Astrocyte (in vitro differentiated cells and primary cell): ENCODE measurements around the gene AOAH. TPM values are rescaled to one million over a fixed set of nuclear protein-coding genes. Genes with fewer than 3 reads are reported as not detected.

Experiments used
- DNase-seq: peaks from one replicate; pipeline ENCODE4 v3.0.0-alpha.2; 2010; ENCODE audit warnings: low read depth
- FAIRE-seq: peaks from 2 replicates; lab custom pipeline; 2011; peaks lifted over from hg19 to GRCh38; lab: Jason Lieb, UNC
- H2AFZ ChIP-seq: 2 replicates; pipeline ENCODE4 v1.6.0; 2012; ENCODE audit warnings: low read depth, low read length, inconsistent platforms
- H3K27ac ChIP-seq: 2 replicates; pipeline ENCODE4 v1.5.1; 2011; ENCODE audit warnings: low read depth, low read length, inconsistent platforms
- H3K27me3 ChIP-seq: 2 replicates; pipeline ENCODE4 v1.6.0; 2011; ENCODE audit warnings: low read length, inconsistent platforms; ENCODE audit not compliant: insufficient read depth
- H3K36me3 ChIP-seq: 2 replicates; pipeline ENCODE4 v1.5.1; 2011; ENCODE audit warnings: low read length, inconsistent platforms; ENCODE audit not compliant: insufficient read depth
- H3K4me1 ChIP-seq: 2 replicates; pipeline ENCODE4 v1.5.1; 2011; ENCODE audit warnings: low read length, inconsistent platforms; ENCODE audit not compliant: insufficient read depth
- H3K4me2 ChIP-seq: 2 replicates; pipeline ENCODE4 v1.6.0; 2012; ENCODE audit warnings: low read length, inconsistent platforms
- H3K4me3 ChIP-seq: 2 replicates; pipeline ENCODE4 v1.5.1; 2011; ENCODE audit warnings: low read depth, mild to moderate bottlenecking, low read length, inconsistent platforms; ENCODE audit not compliant: insufficient read depth
- H3K79me2 ChIP-seq: 2 replicates; pipeline ENCODE4 v1.6.0; 2012; ENCODE audit warnings: mild to moderate bottlenecking, low read length, inconsistent platforms; ENCODE audit not compliant: insufficient read depth
- H3K9ac ChIP-seq: 2 replicates; pipeline ENCODE4 v1.6.0; 2012; ENCODE audit warnings: mild to moderate bottlenecking, low read length, inconsistent platforms
- H3K9me3 ChIP-seq: 2 replicates; pipeline ENCODE4 v1.5.1; 2012; ENCODE audit warnings: low read depth, mild to moderate bottlenecking, low read length, inconsistent platforms; ENCODE audit not compliant: insufficient read depth
- H4K20me1 ChIP-seq: 2 replicates; pipeline ENCODE4 v1.6.0; 2012; ENCODE audit warnings: low read length, inconsistent platforms; ENCODE audit not compliant: insufficient read depth
- H3K27ac Mint-ChIP-seq: one replicate; pipeline ENCODE4 v1.8.0; 2021; ENCODE audit warnings: mild to moderate bottlenecking, mixed read lengths; ENCODE audit not compliant: unreplicated experiment
- H3K27me3 Mint-ChIP-seq: one replicate; pipeline ENCODE4 v1.8.0; 2021; ENCODE audit warnings: low read depth, mixed read lengths; ENCODE audit not compliant: unreplicated experiment
- H3K36me3 Mint-ChIP-seq: one replicate; pipeline ENCODE4 v1.8.0; 2021; ENCODE audit warnings: low read depth, mixed read lengths; ENCODE audit not compliant: unreplicated experiment
- H3K4me1 Mint-ChIP-seq: one replicate; pipeline ENCODE4 v1.8.0; 2021; ENCODE audit warnings: low read depth, mixed read lengths; ENCODE audit not compliant: unreplicated experiment
- H3K4me3 Mint-ChIP-seq: one replicate; pipeline ENCODE4 v1.8.0; 2021; ENCODE audit warnings: mild to moderate bottlenecking, moderate library complexity, mixed read lengths; ENCODE audit not compliant: unreplicated experiment
- H3K9me3 Mint-ChIP-seq: one replicate; pipeline ENCODE4 v1.8.0; 2021; ENCODE audit warnings: mild to moderate bottlenecking, mixed read lengths; ENCODE audit not compliant: unreplicated experiment
- EZH2 ChIP-seq: IDR thresholded peaks from 2 replicates; pipeline ENCODE4 v1.6.1; 2012; ENCODE audit warnings: mild to moderate bottlenecking, low read length, inconsistent platforms; ENCODE audit not compliant: insufficient read depth
- total RNA-seq: library from RNA; stranded (reverse); gene quantifications from 2 replicates; pipeline ENCODE4 v1.2.1, GENCODE V29; 2021
- TF ChIP-seq, protein P1 (sequence below): IDR thresholded peaks from 2 replicates; pipeline ENCODE4 v1.5.1; 2011; ENCODE audit warnings: low read depth, mild to moderate bottlenecking, inconsistent platforms, low read length, moderate library complexity; ENCODE audit not compliant: insufficient read depth

The AOAH gene
- total RNA-seq, 1 donor from 2014 or later: not detected

DNA sequence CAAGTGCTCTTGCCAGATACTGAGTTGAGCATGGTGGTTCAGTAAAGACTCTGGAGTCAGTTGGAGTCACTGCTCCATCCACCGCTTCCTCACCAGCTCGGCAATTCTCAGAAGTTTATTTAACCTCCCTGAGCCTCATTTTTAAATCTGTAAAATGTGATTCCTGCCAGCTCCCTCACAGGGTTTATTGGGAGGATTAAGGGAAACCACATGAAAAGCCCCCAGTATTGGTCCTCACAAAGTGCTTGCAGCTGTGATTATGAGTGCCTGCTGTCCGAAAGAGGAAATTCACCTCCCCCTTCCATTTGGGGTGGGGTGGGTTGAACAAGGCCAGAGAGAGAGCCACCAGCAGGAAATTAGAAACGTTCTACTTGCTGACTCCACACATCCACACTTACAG is 99.0 kb downstream of the AOAH start:
- no peaks in the 10 kb centered on the region for H3K9me3 Mint-ChIP-seq
- H3K4me1 Mint-ChIP-seq: no peaks in the 10 kb centered on the region
- no peak overlapping the region for H3K4me2 ChIP-seq
- H3K9ac ChIP-seq: no peak overlapping the region
- TF ChIP-seq, protein P1, sequence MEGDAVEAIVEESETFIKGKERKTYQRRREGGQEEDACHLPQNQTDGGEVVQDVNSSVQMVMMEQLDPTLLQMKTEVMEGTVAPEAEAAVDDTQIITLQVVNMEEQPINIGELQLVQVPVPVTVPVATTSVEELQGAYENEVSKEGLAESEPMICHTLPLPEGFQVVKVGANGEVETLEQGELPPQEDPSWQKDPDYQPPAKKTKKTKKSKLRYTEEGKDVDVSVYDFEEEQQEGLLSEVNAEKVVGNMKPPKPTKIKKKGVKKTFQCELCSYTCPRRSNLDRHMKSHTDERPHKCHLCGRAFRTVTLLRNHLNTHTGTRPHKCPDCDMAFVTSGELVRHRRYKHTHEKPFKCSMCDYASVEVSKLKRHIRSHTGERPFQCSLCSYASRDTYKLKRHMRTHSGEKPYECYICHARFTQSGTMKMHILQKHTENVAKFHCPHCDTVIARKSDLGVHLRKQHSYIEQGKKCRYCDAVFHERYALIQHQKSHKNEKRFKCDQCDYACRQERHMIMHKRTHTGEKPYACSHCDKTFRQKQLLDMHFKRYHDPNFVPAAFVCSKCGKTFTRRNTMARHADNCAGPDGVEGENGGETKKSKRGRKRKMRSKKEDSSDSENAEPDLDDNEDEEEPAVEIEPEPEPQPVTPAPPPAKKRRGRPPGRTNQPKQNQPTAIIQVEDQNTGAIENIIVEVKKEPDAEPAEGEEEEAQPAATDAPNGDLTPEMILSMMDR: no peak
- H2AFZ ChIP-seq: no peak overlapping the region
- no peak overlapping the region for H3K27ac Mint-ChIP-seq
- no peaks in the 10 kb centered on the region for H3K9me3 ChIP-seq
- no peaks in the 10 kb centered on the region for H4K20me1 ChIP-seq
- H3K27me3 ChIP-seq: no peaks in the 10 kb centered on the region
- no peaks in the 10 kb centered on the region for H3K36me3 Mint-ChIP-seq
- H3K36me3 ChIP-seq: no peaks in the 10 kb centered on the region
- H3K4me3 Mint-ChIP-seq: no peak overlapping the region
- H3K79me2 ChIP-seq: no peaks in the 10 kb centered on the region
- no peak for DNase-seq
- H3K27me3 Mint-ChIP-seq: peaks cover 17% of the 10 kb centered on the region
- no peaks in the 10 kb centered on the region for H3K4me1 ChIP-seq
- no peak for FAIRE-seq
- H3K27ac ChIP-seq: no peak overlapping the region
- no peak overlapping the region for H3K4me3 ChIP-seq

DNA sequence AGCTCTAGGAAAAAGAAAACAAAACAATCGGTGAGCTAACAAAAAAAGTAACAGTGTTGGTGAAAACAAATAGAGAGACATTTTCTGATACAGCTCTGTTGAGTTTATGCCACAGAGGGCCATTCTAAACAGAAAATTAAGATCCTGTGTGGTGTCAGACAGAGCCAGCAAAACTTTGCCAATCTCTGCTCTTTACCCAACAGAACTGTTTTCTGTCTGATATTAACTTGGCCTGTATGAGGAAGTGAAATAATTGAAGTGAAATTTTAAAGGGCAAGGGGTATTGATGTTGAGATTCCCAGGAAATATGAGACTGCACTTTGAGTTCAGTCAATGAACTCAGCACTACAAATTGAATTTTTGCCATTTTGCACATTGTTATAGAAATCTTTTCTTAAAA is 101.0 kb downstream of the AOAH start:
- H4K20me1 ChIP-seq: no peaks in the 10 kb centered on the region
- H3K27ac Mint-ChIP-seq: no peak overlapping the region
- TF ChIP-seq, protein P1: no peak
- no peak for TF ChIP-seq EZH2

GRCh38 chr7:36621396-36621795 is 102.9 kb downstream of the AOAH start:
- H3K36me3 Mint-ChIP-seq: no peaks in the 10 kb centered on the region

More for the DNA sequence above, 101.0 kb downstream of the AOAH start:
- H3K4me1 Mint-ChIP-seq: no peaks in the 10 kb centered on the region
- Histone ChIP-seq H3K4me1 (no peaks in the 10 kb centered on the region), H3K9ac (no peak overlapping the region), H3K27ac (no peak overlapping the region), H3K4me3 (no peak overlapping the region), H3K4me2 (no peak overlapping the region), H2AFZ (no peak overlapping the region), H3K27me3 (no peaks in the 10 kb centered on the region), H3K9me3 (no peaks in the 10 kb centered on the region), H3K36me3 (no peaks in the 10 kb centered on the region), H3K79me2 (no peaks in the 10 kb centered on the region)
- DNase-seq (no peak), FAIRE-seq (no peak)
- H3K4me3 Mint-ChIP-seq: no peak overlapping the region
- peaks cover 6% of the 10 kb centered on the region for H3K27me3 Mint-ChIP-seq
- no peaks in the 10 kb centered on the region for H3K9me3 Mint-ChIP-seq
- no peaks in the 10 kb centered on the region for H3K36me3 Mint-ChIP-seq

More at GRCh38 chr7:36621396-36621795, 102.9 kb downstream of the AOAH start:
- H3K27me3 Mint-ChIP-seq: peaks cover 2% of the 10 kb centered on the region
- H3K27me3 ChIP-seq: no peaks in the 10 kb centered on the region
- no peak overlapping the region for H3K9ac ChIP-seq
- H3K27ac ChIP-seq: no peak overlapping the region
- H3K4me1 Mint-ChIP-seq: no peaks in the 10 kb centered on the region
- H2AFZ ChIP-seq: no peak overlapping the region
- H3K4me3 Mint-ChIP-seq: no peak overlapping the region
- no peaks in the 10 kb centered on the region for H3K9me3 Mint-ChIP-seq
- FAIRE-seq (no peak), DNase-seq (no peak)
- no peak overlapping the region for H3K4me3 ChIP-seq
- TF ChIP-seq, protein P1: no peak
- TF ChIP-seq EZH2: no peak
- no peaks in the 10 kb centered on the region for H3K36me3 ChIP-seq
- H4K20me1 ChIP-seq: no peaks in the 10 kb centered on the region
- no peak overlapping the region for H3K4me2 ChIP-seq
- no peak overlapping the region for H3K27ac Mint-ChIP-seq
- no peaks in the 10 kb centered on the region for H3K79me2 ChIP-seq
- H3K4me1 ChIP-seq: no peaks in the 10 kb centered on the region
- H3K9me3 ChIP-seq: no peaks in the 10 kb centered on the region
